ENCODE measurements around the gene ACSF2.

DNA sequence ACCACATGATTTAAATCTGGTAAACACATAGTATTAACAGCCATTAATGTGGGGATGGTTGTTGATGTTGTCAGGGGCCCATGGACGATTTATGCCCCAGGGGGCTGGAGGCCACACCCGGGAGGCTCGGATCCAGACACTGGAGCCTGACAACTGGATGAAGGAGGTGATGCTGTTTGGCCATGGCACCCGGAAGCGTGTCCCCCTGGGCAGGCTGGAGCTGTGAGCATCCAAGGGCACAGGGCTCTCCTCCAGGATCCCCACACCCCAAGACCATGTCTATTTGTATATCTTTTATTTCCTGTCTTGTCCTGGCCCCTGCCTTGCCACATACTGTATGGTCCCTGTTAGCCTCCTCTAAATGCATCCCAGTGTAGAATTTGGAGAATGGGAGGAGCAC is 57.2 kb downstream of the ACSF2 start:
- no peak for TF ChIP-seq CTCF (IDR thresholded peaks at IDR 0.05; ENCODE audit: poor library complexity, severe bottlenecking)
- no peak for TF ChIP-seq RAD21 (conservative IDR thresholded peaks at IDR 0.05)
- no peak for TF ChIP-seq TAF1 (IDR thresholded peaks at IDR 0.05; ENCODE audit: low read depth)
- TF ChIP-seq EZH2 (IDR thresholded peaks at IDR 0.05; ENCODE audit: borderline replicate concordance, insufficient read depth, low read length, poor library complexity, severe bottlenecking), result no peak
- no peak for TF ChIP-seq MXI1 (conservative IDR thresholded peaks at IDR 0.05; ENCODE audit: poor library complexity, severe bottlenecking)
- TF ChIP-seq, protein P1, sequence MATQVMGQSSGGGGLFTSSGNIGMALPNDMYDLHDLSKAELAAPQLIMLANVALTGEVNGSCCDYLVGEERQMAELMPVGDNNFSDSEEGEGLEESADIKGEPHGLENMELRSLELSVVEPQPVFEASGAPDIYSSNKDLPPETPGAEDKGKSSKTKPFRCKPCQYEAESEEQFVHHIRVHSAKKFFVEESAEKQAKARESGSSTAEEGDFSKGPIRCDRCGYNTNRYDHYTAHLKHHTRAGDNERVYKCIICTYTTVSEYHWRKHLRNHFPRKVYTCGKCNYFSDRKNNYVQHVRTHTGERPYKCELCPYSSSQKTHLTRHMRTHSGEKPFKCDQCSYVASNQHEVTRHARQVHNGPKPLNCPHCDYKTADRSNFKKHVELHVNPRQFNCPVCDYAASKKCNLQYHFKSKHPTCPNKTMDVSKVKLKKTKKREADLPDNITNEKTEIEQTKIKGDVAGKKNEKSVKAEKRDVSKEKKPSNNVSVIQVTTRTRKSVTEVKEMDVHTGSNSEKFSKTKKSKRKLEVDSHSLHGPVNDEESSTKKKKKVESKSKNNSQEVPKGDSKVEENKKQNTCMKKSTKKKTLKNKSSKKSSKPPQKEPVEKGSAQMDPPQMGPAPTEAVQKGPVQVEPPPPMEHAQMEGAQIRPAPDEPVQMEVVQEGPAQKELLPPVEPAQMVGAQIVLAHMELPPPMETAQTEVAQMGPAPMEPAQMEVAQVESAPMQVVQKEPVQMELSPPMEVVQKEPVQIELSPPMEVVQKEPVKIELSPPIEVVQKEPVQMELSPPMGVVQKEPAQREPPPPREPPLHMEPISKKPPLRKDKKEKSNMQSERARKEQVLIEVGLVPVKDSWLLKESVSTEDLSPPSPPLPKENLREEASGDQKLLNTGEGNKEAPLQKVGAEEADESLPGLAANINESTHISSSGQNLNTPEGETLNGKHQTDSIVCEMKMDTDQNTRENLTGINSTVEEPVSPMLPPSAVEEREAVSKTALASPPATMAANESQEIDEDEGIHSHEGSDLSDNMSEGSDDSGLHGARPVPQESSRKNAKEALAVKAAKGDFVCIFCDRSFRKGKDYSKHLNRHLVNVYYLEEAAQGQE (IDR thresholded peaks at IDR 0.05; ENCODE audit: borderline replicate concordance), result no peak
- no peak for TF ChIP-seq SMC3 (conservative IDR thresholded peaks at IDR 0.05; ENCODE audit: poor library complexity)
- no peak for TF ChIP-seq POLR2AphosphoS5 (IDR thresholded peaks at IDR 0.05)

All from neural cell (in vitro differentiated cells).